Measurements from ENCODE around the gene SNCG.
"Not testable (repeated sequence)": the region's sequence is repeated elsewhere in the genome, so short reads cannot be mapped to it uniquely, and the experiment has no call there.

The SNCG gene

GRCh38 chr10:86961481-86962091 lies 3.2 kb downstream of the SNCG start:
- DNase-seq (ENCODE audit: low read depth): no peak

GRCh38 chr10:86962136-86962980 lies 4.0 kb downstream of the SNCG start:
- DNase-seq (ENCODE audit: low read depth): no peak

DNA sequence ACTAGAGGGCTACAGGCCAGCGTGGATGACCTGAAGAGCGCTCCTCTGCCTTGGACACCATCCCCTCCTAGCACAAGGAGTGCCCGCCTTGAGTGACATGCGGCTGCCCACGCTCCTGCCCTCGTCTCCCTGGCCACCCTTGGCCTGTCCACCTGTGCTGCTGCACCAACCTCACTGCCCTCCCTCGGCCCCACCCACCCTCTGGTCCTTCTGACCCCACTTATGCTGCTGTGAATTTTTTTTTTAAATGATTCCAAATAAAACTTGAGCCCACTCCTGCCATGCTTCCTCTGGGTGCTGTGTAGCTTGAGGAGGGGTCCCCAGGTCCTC lies 4.5 kb downstream of the SNCG start:
- no peak for DNase-seq (ENCODE audit: low read depth)

DNA sequence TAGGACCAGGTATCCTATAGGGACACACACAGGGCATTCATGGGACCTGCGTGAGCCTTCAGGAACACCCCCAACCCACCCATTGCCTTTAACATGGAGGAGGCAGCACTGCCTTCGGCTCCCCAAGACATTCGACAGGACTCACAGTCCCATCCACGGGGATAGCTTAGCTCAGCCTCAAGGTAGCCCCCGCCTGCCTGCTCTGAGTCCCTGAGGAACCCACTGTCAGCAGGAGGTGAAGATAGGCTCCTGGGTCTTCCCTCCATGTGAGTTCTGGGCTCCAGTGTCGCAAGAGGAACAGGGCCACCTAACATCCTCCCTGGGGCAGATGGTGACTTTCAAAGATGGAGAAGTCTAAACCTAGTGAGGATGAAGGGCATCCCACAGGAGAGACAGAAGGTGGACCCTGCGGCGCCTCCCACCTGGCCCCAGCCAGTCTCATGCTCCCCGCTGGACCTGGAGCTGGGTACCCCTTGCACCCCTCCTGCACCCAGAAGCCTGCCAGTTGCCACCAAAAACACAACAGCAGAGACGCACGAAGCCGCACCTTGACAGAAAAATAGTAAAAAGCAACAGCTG lies 5.0 kb downstream of the SNCG start:
- no peak for DNase-seq (ENCODE audit: low read depth)

DNA sequence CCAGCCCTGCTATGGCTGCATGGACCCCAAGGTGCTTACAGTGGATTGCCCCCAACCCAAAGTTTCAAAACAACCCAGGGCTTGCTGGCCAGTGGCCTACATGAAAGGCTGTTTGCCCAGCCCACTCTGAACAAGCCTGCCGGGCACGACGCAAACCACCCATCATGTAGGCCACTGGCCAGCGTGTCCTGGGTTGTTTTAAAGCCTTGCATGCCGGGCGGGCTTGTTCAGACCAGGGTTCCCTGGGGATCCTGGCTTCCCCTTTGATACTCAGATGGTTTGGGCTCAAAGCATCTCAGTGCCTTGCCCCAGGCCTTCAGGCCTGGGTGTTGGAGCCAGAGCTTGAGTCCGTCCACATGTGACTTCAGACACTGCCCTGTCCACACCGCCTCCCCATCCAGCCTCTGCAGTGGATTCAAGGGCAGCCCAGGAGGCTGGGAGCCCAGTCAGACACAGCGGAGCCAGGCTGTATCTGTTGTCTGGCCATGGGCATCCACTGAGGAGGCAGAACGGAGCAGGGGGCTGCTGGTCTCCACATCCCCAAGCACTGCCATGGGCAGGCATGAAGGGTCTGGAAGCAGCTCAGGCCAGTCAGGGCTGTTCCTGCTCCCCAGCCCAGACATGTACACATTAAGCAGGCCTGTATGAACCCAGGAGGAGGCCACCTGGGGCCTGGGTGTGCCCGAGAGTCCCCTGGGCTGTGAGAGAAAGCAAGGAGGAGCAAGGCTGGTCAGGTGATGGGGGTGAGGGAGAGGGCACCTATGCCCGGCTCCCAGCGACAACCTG lies 5.9 kb downstream of the SNCG start:
- DNase-seq (ENCODE audit: low read depth): no peak

DNA sequence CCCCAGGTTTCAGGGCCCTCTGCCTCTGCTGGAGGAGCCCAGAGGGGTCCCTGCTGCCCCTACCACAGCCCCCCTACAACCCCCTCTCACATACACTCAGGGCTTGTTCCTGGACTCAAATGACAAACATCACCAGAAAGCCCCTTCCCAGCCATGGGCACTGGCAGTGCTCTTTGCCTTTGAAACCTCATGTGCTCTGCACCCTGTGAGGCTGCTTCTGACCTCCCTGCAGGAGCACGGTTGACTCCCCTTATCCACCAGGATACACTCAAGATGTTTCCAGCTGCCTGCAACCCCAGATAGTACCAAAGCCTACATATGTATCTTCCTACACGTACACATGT lies 6.4 kb downstream of the SNCG start:
- DNase-seq (ENCODE audit: low read depth): no peak

DNA sequence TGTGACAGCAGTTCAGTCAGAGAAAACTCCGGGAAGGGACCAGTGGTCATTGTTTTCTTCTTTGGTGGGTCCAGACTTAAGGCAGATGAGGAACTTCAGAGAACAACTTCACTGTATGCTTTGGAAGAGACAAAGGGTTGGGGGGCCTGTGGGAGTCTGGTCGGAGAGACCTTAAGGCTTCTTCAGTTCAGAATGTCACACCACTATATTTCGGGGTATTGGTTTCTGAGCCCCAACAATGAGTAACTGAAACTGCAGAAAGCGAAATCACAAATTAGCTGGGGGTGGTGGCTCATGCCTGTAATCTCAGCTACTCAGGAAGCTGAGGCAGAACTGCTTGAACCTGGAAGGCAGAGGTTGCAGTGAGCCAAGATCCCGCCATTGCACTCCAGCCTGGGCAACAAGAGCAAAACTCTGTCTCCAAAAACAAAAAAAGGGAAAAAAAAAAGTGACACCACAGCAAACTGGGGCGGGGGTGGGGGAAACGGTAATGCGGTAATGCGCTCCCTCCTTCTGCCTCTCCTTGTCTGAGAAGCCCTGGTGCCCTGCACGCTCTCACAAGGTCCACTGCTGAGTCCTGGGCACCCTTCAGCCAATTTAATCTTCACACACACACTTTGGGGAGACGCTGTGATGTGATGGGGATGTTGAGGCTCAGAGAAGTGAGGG lies 7.7 kb downstream of the SNCG start:
- DNase-seq (ENCODE audit: low read depth): no peak

- no peak for DNase-seq (ENCODE audit: low read depth)
These were observed 9.1 kb downstream of the SNCG start for GRCh38 chr10:86967481-86967941.

DNA sequence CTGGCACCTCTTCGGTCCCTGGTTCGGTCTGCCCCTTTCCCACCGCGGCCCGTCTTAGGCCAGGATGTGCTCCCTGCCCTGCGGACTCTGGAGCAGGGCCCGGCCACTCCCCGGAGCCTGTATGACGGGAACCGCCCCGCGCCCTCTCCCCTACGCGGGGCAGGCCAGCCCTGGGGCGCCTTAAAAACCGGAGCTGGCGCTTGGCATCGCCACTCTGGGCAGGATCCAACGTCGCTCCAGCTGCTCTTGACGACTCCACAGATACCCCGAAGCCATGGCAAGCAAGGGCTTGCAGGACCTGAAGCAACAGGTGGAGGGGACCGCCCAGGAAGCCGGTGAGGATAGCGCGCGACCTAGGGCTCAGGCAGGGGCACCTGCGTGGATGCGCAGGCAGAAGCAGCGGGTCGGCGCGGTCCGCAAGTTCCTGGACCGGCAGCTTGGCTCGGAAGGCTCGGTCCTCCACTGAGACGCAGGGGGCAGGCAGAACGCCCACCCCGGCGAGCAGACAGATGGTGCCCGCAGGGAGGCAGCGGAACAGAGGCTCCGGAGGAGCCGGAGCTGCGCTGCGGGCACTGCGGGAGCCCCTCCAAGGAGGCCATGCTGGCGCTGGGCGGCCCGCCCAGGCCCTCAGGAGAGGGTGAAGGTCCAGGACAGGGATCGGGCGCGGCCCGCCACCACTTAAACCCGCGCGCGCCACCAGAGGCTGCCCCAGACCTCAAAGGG lies 10.0 kb downstream of the SNCG start, which contains the start of gene ADIRF:
Gene ADIRF, plus strand, starts transcription at position 212 of the 723 bp plus-strand sequence. Its CDS starts 63 bp downstream, at position 275.
- no peak for DNase-seq (ENCODE audit: low read depth)

GRCh38 chr10:86968994-86969355 lies 10.6 kb downstream of the SNCG start:
- DNase-seq (ENCODE audit: low read depth): no peak

DNA sequence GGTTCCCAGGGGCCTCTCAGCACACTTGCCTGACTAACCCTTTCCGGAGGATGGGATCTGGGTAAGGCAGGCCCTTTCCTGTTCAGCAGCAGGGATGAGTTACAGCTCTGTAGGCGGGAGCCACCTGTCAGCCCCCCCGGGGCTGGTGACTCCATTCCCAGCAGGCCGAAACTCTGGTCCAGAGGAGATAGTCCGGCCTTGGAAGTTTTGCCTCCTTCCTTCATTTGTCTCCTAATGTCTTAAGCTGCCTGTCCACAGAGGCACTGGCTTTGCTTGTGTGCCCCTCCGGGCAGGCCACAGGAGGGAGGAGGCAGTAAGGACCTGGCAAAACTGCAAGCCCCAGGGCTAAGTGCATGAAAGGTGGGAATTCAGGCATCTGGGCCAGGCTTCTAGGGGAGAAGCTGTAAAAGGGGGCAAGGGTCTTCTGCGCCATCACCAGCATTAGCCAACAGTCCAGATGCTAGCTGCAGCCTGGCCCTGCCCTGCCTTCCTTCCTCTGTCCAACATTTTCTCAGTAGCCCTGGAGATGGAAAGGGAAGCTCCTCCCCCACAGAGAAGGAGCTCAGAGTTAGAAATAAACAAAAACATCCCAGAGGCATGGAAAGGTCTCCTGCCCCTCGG lies 11.1 kb downstream of the SNCG start:
- DNase-seq (ENCODE audit: low read depth): no peak

GRCh38 chr10:86970162-86970981 lies 12.0 kb downstream of the SNCG start:
- no peak for DNase-seq (ENCODE audit: low read depth)

- no peak for DNase-seq (ENCODE audit: low read depth)
These were observed 12.5 kb downstream of the SNCG start for GRCh38 chr10:86970982-86971231.

GRCh38 chr10:86971232-86971991 lies 13.0 kb downstream of the SNCG start:
- no peak for DNase-seq (ENCODE audit: low read depth)

DNA sequence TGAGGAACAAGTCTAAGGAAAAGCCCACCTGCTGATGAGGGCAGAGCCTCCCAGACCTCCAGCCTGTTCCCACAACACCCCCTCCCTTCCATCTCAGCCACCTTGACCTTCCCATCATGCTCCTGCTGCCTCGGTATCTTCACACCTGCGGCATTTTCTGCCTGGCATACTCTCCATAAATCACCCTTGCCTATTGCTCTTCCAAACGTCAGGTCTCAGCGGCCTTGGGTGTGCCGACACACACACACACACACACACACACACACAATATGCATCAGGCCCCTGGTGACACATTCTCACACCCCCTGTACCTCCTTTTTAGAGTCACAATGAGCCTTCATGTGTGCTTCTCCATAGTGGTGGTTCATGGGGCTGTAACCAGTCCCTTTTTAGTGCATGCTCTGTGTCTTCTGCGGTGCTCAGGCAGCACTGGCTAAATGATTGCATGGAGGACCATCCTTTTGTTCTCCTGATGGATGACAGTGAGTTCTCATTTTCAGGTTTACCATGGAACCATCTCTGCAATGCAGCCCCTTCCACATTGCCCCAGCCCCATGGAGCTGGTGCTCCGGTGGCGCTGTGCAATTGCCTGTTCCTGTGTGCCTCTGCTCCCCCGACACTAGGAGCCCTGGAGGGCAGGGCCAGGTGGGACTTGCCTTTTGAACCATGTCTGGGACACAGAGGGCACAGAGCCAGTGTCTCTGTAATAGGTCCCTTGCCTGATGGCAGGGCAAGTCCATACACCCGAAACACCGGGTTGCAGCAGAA lies 14.4 kb downstream of the SNCG start:
- DNase-seq (ENCODE audit: low read depth): no peak

- DNase-seq (ENCODE audit: low read depth): no peak
These were observed 16.1 kb downstream of the SNCG start for GRCh38 chr10:86974484-86974883.

- DNase-seq (ENCODE audit: low read depth): no peak
These were observed 18.1 kb downstream of the SNCG start for GRCh38 chr10:86976362-86977056.

GRCh38 chr10:86978457-86978856 lies 20.1 kb downstream of the SNCG start:
- DNase-seq (ENCODE audit: low read depth): not testable (repeated sequence)
